C1 segment of cervical spinal cord (tissue), 14 donors: ENCODE results near the gene TCF4.
A peak's percentile ranks its signal among the peaks of the same experiment; 100 is the strongest.

Experiments used
- DNase-seq, 14 donors: peaks; one replicate each; lab custom pipeline; 2025; lab: John Stamatoyannopoulos, UW

The TCF4 gene

GRCh38 chr18:55300936-55301531 is 287.0 kb downstream of the TCF4 start:
- peak in 1 of 14 donors; percentile 74 for DNase-seq

- DNase-seq = no peak
Observed at GRCh38 chr18:55300421-55300935, 287.5 kb downstream of the TCF4 start.

GRCh38 chr18:55296778-55297177 is 291.2 kb downstream of the TCF4 start:
- DNase-seq = no peak

GRCh38 chr18:55296115-55296514 is 291.9 kb downstream of the TCF4 start:
- no peak for DNase-seq

- no peak for DNase-seq
Observed at GRCh38 chr18:55290898-55291297, 297.1 kb downstream of the TCF4 start.

- no peak for DNase-seq
Observed at GRCh38 chr18:55289775-55290174, 298.2 kb downstream of the TCF4 start.

GRCh38 chr18:55289048-55289447 is 298.9 kb downstream of the TCF4 start:
- no peak for DNase-seq

- no peak for DNase-seq
Observed at GRCh38 chr18:55287935-55288868, 299.8 kb downstream of the TCF4 start.

- peak in 1 of 14 donors; percentile 71 for DNase-seq
Observed at GRCh38 chr18:55287149-55287806, 300.7 kb downstream of the TCF4 start.

GRCh38 chr18:55286257-55286825 is 301.7 kb downstream of the TCF4 start:
- DNase-seq = peak in 1 of 14 donors; percentile 26

- DNase-seq = no peak
Observed at GRCh38 chr18:55284614-55285013, 303.4 kb downstream of the TCF4 start.

GRCh38 chr18:55283309-55283708 is 304.7 kb downstream of the TCF4 start:
- no peak for DNase-seq

GRCh38 chr18:55280503-55280902 is 307.5 kb downstream of the TCF4 start:
- DNase-seq = no peak

- DNase-seq = peak in 4 of 14 donors; percentile 22 to 93 (median 32)
Observed at GRCh38 chr18:55275039-55275901, 312.7 kb downstream of the TCF4 start.

GRCh38 chr18:55272510-55273243 is 315.3 kb downstream of the TCF4 start:
- DNase-seq = no peak

- no peak for DNase-seq
Observed at GRCh38 chr18:55269622-55270021, 318.4 kb downstream of the TCF4 start.

- no peak for DNase-seq
Observed at GRCh38 chr18:55268628-55269275, 319.2 kb downstream of the TCF4 start.

GRCh38 chr18:55268151-55268601 is 319.8 kb downstream of the TCF4 start:
- DNase-seq = no peak

GRCh38 chr18:55266981-55267380 is 321.0 kb downstream of the TCF4 start:
- DNase-seq = no peak
